Left ventricle myocardium inferior (tissue), 1 donor: Measurements from ENCODE around the gene TOP3B. TPM values are rescaled to one million over a fixed set of nuclear protein-coding genes. Genes with fewer than 3 reads are reported as not detected.

Experiments used
- DNase-seq: peaks from one replicate; pipeline ENCODE4 v3.0.0-alpha.2; 2020
- H3K27ac ChIP-seq: fragments of 200-600 bp; replicated peaks from 2 replicates; pipeline ENCODE4 v1.8.0; 2021
- H3K27me3 ChIP-seq: fragments of 200-600 bp; 2 replicates; pipeline ENCODE4 v1.8.0; 2021; ENCODE audit warnings: low read depth
- H3K36me3 ChIP-seq: fragments of 200-600 bp; 2 replicates; pipeline ENCODE4 v1.8.0; 2021
- H3K4me1 ChIP-seq: fragments of 200-600 bp; 2 replicates; pipeline ENCODE4 v1.8.0; 2021
- H3K4me3 ChIP-seq: fragments of 200-600 bp; 2 replicates; pipeline ENCODE4 v1.8.0; 2021; ENCODE audit warnings: mild to moderate bottlenecking, moderate library complexity
- H3K9me3 ChIP-seq: fragments of 200-600 bp; replicated peaks from 2 replicates; pipeline ENCODE4 v1.8.0; 2021
- intact Hi-C: fragments of 100-400 bp; cut with micrococcal nuclease; formaldehyde crosslinking; loops from one replicate; pipeline ENCODE4 v1.11.0; 2022
- total RNA-seq: library from RNA; stranded (reverse); fragmentation: NEBNext Ultra II Directional; extraction: Animal tissue kit (Norgen Biotek cat#: 25700); gene quantifications from one replicate; pipeline ENCODE4 v1.2.1, GENCODE V29; 2021
- TF ChIP-seq, protein P1 (sequence below): fragments of 200-600 bp; IDR thresholded peaks from 2 replicates; pipeline ENCODE4 v1.8.0; 2021; ENCODE audit warnings: antibody characterized with exemption, mild to moderate bottlenecking, borderline replicate concordance
- donor health status: DM: no; HTN: yes; CAD: no; lungs with severe emphysema.

The TOP3B gene
- total RNA-seq, 1 donor from 2014 or later: 11.2 TPM

DNA sequence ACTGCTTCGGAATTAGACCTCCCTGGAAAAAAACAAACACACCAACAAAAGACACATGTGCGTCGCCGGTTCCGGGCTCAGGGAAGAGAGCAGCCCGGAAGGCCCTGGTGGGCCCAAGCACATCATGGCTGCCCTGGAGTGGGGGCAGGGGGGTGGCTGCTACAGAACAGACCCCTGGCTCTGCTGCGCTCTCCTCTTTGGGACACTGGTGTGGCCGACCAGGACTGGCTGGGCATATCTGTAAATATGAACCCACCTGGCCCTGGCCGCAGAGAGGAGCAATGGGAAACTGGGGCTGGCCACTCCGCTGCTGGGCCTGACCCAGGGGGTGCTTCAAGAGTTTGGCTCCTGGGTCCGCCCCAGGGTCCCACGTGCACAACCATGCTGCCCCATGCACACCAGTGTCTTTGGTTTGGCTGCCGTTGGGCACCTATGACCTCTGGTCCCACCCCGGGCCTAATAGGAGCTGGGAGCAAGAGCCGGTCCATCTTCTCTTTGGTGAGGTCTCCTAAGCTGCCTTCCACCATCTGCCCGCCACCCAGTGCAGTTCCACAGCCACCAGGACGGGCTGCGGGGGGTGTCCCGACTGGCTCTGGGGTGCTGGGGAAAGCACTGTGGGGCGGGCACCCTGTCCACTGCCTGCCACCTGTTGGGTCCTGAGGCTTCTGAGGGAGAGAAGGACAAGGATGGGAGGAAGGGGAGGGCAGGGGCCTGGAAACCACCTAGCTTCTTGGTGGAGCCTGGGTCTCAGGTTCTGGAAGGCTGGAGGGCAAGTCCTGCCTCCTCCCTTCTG lies 60.0 kb downstream of the TOP3B start:
- no peaks in the 10 kb centered on the region for H3K27me3 ChIP-seq
- TF ChIP-seq, protein P1, sequence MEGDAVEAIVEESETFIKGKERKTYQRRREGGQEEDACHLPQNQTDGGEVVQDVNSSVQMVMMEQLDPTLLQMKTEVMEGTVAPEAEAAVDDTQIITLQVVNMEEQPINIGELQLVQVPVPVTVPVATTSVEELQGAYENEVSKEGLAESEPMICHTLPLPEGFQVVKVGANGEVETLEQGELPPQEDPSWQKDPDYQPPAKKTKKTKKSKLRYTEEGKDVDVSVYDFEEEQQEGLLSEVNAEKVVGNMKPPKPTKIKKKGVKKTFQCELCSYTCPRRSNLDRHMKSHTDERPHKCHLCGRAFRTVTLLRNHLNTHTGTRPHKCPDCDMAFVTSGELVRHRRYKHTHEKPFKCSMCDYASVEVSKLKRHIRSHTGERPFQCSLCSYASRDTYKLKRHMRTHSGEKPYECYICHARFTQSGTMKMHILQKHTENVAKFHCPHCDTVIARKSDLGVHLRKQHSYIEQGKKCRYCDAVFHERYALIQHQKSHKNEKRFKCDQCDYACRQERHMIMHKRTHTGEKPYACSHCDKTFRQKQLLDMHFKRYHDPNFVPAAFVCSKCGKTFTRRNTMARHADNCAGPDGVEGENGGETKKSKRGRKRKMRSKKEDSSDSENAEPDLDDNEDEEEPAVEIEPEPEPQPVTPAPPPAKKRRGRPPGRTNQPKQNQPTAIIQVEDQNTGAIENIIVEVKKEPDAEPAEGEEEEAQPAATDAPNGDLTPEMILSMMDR: no peak
- H3K9me3 ChIP-seq: no peaks in the 10 kb centered on the region
- peaks cover 11% of the 10 kb centered on the region for H3K4me1 ChIP-seq
- H3K36me3 ChIP-seq: peaks cover 49% of the 10 kb centered on the region
- no peak overlapping the region for H3K4me3 ChIP-seq
- no peak for DNase-seq
- intact Hi-C loops: no loop called here
- no peak overlapping the region for H3K27ac ChIP-seq

DNA sequence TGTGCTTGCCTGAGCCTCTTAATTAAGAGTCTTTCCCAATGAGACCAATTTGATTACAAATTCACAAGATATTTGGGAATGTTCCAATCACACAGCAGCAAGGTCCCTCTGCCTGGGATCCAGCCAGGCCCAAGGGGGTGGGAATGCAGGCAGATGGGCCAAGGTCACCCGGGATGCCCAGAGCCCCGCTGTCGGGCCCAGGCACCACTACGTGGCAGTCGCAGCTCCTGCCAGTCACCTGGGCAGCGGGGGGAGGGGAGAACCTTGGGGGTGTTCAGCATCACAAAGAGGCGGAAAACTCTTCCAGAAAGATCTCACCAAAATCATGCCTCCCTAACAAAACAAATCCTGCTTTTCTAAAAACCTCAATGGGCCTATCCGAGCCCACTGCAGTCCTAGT lies 60.9 kb downstream of the TOP3B start:
- H3K27ac ChIP-seq: no peak overlapping the region
- intact Hi-C loops: no loop called here
- no peak for DNase-seq
- peaks cover 42% of the 10 kb centered on the region for H3K36me3 ChIP-seq
- H3K9me3 ChIP-seq: no peaks in the 10 kb centered on the region
- H3K4me1 ChIP-seq: peaks cover 11% of the 10 kb centered on the region
- no peaks in the 10 kb centered on the region for H3K27me3 ChIP-seq
- TF ChIP-seq, protein P1: no peak
- no peak overlapping the region for H3K4me3 ChIP-seq

DNA sequence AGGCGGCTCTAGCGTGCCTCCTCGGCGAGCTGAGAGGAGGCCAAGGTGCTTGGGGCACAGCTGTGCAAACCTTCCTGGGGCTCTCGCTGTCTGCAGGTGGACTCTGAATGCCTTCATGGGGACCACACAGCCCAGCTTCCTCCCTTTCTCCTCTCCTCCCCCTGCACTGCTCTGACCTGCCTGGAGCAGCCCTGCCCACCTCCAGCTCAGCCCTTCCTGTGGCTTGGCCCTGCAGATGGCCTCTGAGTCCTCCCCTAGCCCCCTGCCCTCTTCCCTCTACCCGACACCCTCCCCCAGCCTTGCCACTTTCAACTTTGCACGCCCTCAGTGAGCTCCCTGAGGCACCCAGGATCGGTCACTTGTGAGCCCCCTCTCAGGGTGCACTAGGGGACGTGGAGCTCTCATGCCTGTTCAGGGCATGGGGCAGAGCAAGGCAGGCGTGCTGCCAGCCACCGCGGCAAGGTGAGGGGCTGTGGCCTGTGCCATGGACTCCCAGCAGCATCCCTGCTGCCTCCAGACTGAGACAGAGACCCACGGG lies 61.3 kb downstream of the TOP3B start:
- TF ChIP-seq, protein P1: no peak
- H3K4me3 ChIP-seq: no peak overlapping the region
- H3K4me1 ChIP-seq: peaks cover 12% of the 10 kb centered on the region
- DNase-seq: no peak
- no peak overlapping the region for H3K27ac ChIP-seq
- peaks cover 38% of the 10 kb centered on the region for H3K36me3 ChIP-seq
- intact Hi-C loops: no loop called here
- no peaks in the 10 kb centered on the region for H3K27me3 ChIP-seq
- H3K9me3 ChIP-seq: no peaks in the 10 kb centered on the region

DNA sequence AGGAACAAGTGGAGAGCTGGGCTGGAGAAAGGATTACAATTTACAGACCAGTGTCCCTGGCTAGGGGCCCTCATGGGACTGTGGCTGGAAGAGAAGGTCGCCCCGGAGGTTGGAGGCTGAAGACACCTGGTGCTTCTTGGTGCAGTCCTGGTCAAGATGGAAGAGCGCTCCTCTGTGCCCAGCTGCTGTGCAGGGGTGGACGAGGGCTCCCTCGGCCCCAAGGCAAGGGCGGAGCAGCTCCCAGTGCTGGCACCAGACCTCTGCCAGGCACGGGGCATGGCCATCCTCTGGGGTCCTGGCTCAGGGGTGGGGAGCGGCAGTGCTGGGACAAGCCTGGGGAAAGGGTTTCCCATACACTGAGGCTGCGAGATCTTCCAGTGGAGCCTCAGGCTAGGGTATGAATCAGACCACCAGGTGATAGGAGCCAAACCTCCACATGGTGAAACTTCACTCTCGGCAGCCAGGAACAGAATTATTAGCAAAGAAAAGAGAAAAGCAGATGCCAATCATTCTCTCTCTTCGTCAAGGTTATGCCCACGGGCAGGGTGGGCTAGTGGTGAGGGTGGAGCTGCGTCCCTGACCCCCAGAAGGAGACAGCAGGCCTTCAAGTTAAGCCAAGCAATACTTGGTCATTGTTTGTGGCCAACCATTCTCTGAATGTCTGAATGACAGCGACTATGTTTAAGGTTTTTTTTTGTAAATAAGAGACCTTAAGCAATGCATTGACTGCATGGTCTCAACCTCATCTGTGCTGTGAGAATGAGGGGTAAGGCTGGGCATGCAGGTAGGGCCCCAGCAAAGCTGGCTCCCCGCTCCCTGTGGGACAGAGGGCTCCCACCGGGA lies 62.0 kb downstream of the TOP3B start:
- Histone ChIP-seq H3K9me3 (no peaks in the 10 kb centered on the region), H3K27me3 (no peaks in the 10 kb centered on the region), H3K4me3 (no peak overlapping the region), H3K4me1 (peaks cover 12% of the 10 kb centered on the region), H3K36me3 (peaks cover 31% of the 10 kb centered on the region), H3K27ac (no peak overlapping the region)
- DNase-seq: no peak
- TF ChIP-seq, protein P1: no peak
- intact Hi-C loops: no loop called here

DNA sequence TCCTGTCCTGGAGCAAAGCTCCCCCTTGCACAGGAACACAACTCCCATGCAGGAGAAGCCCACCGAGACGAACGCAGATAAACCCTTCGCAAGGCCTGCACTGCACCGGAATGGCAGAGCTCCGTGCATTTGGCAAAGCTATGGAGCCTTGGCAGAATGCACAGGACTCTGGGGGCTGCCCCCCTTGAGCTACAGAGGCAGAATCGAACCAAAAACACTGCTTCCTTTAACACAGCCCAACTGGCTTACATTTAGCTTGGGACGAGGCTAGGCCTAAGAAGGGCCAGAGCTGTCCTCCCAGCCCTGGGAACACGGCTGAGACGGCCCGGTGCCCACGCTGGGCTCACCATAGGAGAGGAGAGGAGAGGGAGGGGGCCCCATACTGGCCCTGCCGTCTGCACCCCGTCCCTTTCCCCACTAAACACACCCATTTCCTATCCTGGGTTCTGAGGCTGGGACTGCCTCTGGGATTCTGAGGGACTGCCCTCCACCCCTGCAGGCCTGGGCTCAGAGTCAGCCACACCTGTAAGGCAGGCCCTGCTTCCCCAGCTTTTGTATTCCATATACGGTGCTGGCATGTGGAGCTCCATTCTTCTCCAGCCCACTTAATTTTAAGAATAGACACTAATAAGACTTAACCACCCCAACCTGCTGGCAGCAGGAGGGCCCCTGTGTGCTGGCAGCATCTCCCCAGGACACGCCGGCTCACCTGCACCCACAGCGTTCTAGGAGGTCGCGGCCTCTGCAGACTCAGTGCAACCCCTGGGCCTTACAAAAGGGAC lies 62.9 kb downstream of the TOP3B start:
- Histone ChIP-seq H3K4me1 (peaks cover 12% of the 10 kb centered on the region), H3K36me3 (peaks cover 22% of the 10 kb centered on the region), H3K9me3 (no peaks in the 10 kb centered on the region), H3K27ac (no peak overlapping the region), H3K4me3 (no peak overlapping the region), H3K27me3 (no peaks in the 10 kb centered on the region)
- TF ChIP-seq, protein P1: no peak
- intact Hi-C loops: no loop called here
- no peak for DNase-seq
